Hepatocyte (in vitro differentiated cells): ENCODE data around the gene GFER.

Experiments
- CTCF ChIP-seq: fragments of 200-600 bp; sonication (generic); IDR thresholded peaks from 2 replicates; pipeline ENCODE4 v1.5.1; 2016; ENCODE audit warnings: antibody characterized with exemption, mild to moderate bottlenecking; ENCODE audit not compliant: poor library complexity
- EZH2 ChIP-seq: fragments of 200-600 bp; sonication (generic); IDR thresholded peaks from 2 replicates; pipeline ENCODE4 v1.6.1; 2016; ENCODE audit warnings: antibody characterized with exemption, mild to moderate bottlenecking, borderline replicate concordance

- no peak for TF ChIP-seq CTCF
- no peak for TF ChIP-seq EZH2
Measured at GRCh38 chr16:2028620-2029220, 44.7 kb downstream of the GFER start.
